ENCODE results near the gene CLPSL1. TPM values are rescaled to one million over a fixed set of nuclear protein-coding genes. Genes with fewer than 3 reads are reported as not detected.

The CLPSL1 gene
- total and polyA plus RNA-seq, 2 donors (not counting 1 experiment from before 2014, with no cell fraction given), result not detected

DNA sequence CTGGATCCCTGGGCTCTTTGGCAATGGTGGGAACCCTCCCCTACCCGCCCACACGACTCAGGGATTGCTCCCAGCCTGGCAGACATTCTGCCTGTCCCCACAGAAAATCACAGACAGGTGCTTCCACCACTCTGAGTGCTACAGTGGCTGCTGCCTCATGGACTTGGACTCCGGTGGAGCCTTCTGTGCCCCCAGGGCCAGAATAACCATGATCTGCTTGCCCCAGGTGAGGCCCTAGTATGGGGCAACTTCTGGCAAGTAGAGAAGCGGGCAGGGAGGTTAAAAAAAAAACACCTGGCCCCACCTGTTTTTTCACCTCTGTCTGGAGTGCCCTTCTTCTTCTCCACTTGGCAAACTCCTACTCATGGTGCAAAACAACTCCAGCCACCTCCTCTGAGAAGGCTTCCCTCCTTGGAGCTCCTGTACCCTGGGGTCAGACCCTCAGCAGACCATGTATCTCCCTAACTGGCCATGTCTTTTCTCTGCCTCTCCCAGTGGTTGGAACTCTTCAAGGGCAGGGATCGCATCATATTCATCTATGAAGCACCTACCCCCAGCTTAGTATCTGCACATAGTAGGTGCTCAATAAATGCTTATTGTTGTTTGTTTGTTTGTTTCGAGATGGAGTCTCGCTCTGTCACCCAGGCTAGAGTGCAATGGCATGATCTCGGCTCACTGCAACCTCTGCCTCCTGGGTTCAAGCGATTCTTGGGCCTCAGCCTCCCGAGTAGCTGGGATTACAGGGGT, 3.3 kb upstream of the CLPSL1 start:
- no peak for DNase-seq (ENCODE audit: low read depth in 2 of 2)
- no peak overlapping the region for H3K27ac ChIP-seq (ENCODE audit: insufficient read depth, low read length)
- no peaks in the 10 kb centered on the region for H3K79me2 ChIP-seq (ENCODE audit: control insufficient read depth, insufficient read depth, low read length)
- no peaks in the 10 kb centered on the region for H3K4me1 ChIP-seq (ENCODE audit: control insufficient read depth, extremely low read depth, insufficient read depth, low read length)
- H3K4me3 ChIP-seq (replicated peaks in 1 of 4; ENCODE audit: control extremely low read depth in 1 of 4, insufficient read depth in 1 of 4, low read depth in 3 of 4, low read length in 4 of 4), result no peak overlapping the region
- no peak overlapping the region for H3K4me2 ChIP-seq (ENCODE audit: extremely low read depth, insufficient read depth, low read length)
- peaks cover 16% of the 10 kb centered on the region for H3K27me3 ChIP-seq (ENCODE audit: control insufficient read depth, insufficient read depth, low read length)
- no peaks in the 10 kb centered on the region for H3K9me3 ChIP-seq (ENCODE audit: control insufficient read depth, insufficient read depth, low read depth, low read length)
- no peak overlapping the region for H2AFZ ChIP-seq (ENCODE audit: low read length)
- H3K9ac ChIP-seq (ENCODE audit: insufficient read depth, low read length), result no peak overlapping the region
- no peak for TF ChIP-seq EZH2 (IDR thresholded peaks at IDR 0.05; ENCODE audit: low read length, missing control alignments)
- TF ChIP-seq, protein P1, sequence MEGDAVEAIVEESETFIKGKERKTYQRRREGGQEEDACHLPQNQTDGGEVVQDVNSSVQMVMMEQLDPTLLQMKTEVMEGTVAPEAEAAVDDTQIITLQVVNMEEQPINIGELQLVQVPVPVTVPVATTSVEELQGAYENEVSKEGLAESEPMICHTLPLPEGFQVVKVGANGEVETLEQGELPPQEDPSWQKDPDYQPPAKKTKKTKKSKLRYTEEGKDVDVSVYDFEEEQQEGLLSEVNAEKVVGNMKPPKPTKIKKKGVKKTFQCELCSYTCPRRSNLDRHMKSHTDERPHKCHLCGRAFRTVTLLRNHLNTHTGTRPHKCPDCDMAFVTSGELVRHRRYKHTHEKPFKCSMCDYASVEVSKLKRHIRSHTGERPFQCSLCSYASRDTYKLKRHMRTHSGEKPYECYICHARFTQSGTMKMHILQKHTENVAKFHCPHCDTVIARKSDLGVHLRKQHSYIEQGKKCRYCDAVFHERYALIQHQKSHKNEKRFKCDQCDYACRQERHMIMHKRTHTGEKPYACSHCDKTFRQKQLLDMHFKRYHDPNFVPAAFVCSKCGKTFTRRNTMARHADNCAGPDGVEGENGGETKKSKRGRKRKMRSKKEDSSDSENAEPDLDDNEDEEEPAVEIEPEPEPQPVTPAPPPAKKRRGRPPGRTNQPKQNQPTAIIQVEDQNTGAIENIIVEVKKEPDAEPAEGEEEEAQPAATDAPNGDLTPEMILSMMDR (conservative IDR thresholded peaks at IDR 0.05 in 1 of 2, IDR thresholded peaks at IDR 0.05 in 1 of 2; ENCODE audit: low read depth in 1 of 2, low read length in 2 of 2), result no peak
- H4K20me1 ChIP-seq (ENCODE audit: control insufficient read depth, extremely low read depth, insufficient read depth, low read length), result no peaks in the 10 kb centered on the region
- H3K36me3 ChIP-seq (ENCODE audit: control insufficient read depth, insufficient read depth, low read length), result no peaks in the 10 kb centered on the region

DNA sequence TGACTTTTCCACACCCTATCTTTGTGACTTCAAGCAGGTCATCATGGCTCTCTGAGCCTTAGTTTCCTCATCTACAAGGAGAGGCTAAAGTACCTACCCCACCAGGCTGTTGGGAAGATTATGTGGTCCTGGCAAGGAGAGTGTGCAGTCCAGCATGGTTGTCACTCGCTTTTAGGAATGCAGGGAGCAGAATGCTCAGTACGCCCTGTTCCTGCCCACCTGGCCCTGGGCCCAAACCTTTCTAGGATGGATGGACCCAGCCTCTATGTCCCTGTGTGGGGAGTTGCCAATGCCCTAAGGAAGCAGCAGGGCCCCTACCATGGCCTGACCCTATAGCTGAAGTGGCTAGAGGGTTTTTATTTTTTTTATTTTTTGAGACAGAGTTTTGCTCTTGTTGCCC, 2.4 kb upstream of the CLPSL1 start:
- Histone ChIP-seq H3K4me1 (ENCODE audit: control insufficient read depth, extremely low read depth, insufficient read depth, low read length) (no peaks in the 10 kb centered on the region), H3K9me3 (ENCODE audit: control insufficient read depth, insufficient read depth, low read depth, low read length) (no peaks in the 10 kb centered on the region), H3K9ac (ENCODE audit: insufficient read depth, low read length) (no peak overlapping the region), H3K4me2 (ENCODE audit: extremely low read depth, insufficient read depth, low read length) (no peak overlapping the region), H3K27ac (ENCODE audit: insufficient read depth, low read length) (no peak overlapping the region), H2AFZ (ENCODE audit: low read length) (no peak overlapping the region), H3K79me2 (ENCODE audit: control insufficient read depth, insufficient read depth, low read length) (no peaks in the 10 kb centered on the region), H3K4me3 (replicated peaks in 1 of 4; ENCODE audit: control extremely low read depth in 1 of 4, insufficient read depth in 1 of 4, low read depth in 3 of 4, low read length in 4 of 4) (no peak overlapping the region), H3K36me3 (ENCODE audit: control insufficient read depth, insufficient read depth, low read length) (no peaks in the 10 kb centered on the region), H3K27me3 (ENCODE audit: control insufficient read depth, insufficient read depth, low read length) (peaks cover 16% of the 10 kb centered on the region), H4K20me1 (ENCODE audit: control insufficient read depth, extremely low read depth, insufficient read depth, low read length) (no peaks in the 10 kb centered on the region)
- DNase-seq (ENCODE audit: low read depth in 2 of 2), result no peak
- TF ChIP-seq EZH2 (IDR thresholded peaks at IDR 0.05; ENCODE audit: low read length, missing control alignments), result no peak
- TF ChIP-seq, protein P1 (conservative IDR thresholded peaks at IDR 0.05 in 1 of 2, IDR thresholded peaks at IDR 0.05 in 1 of 2; ENCODE audit: low read depth in 1 of 2, low read length in 2 of 2), result no peak

- Histone ChIP-seq H3K79me2 (ENCODE audit: control insufficient read depth, insufficient read depth, low read length) (no peaks in the 10 kb centered on the region), H3K36me3 (ENCODE audit: control insufficient read depth, insufficient read depth, low read length) (no peaks in the 10 kb centered on the region), H4K20me1 (ENCODE audit: control insufficient read depth, extremely low read depth, insufficient read depth, low read length) (no peaks in the 10 kb centered on the region), H3K4me3 (replicated peaks in 1 of 4; ENCODE audit: control extremely low read depth in 1 of 4, insufficient read depth in 1 of 4, low read depth in 3 of 4, low read length in 4 of 4) (no peak overlapping the region), H3K27ac (ENCODE audit: insufficient read depth, low read length) (no peak overlapping the region), H3K27me3 (ENCODE audit: control insufficient read depth, insufficient read depth, low read length) (peaks cover 12% of the 10 kb centered on the region), H3K9me3 (ENCODE audit: control insufficient read depth, insufficient read depth, low read depth, low read length) (no peaks in the 10 kb centered on the region), H3K4me2 (ENCODE audit: extremely low read depth, insufficient read depth, low read length) (no peak overlapping the region), H3K9ac (ENCODE audit: insufficient read depth, low read length) (no peak overlapping the region), H2AFZ (ENCODE audit: low read length) (no peak overlapping the region), H3K4me1 (ENCODE audit: control insufficient read depth, extremely low read depth, insufficient read depth, low read length) (no peaks in the 10 kb centered on the region)
- no peak for DNase-seq (ENCODE audit: low read depth in 2 of 2)
- TF ChIP-seq, protein P1 (conservative IDR thresholded peaks at IDR 0.05 in 1 of 2, IDR thresholded peaks at IDR 0.05 in 1 of 2; ENCODE audit: low read depth in 1 of 2, low read length in 2 of 2), result no peak
- no peak for TF ChIP-seq EZH2 (IDR thresholded peaks at IDR 0.05; ENCODE audit: low read length, missing control alignments)
These were observed 471 bp downstream of the CLPSL1 start for GRCh38 chr6:35781290-35781689.

All from fibroblast of lung (primary cell).